OCI-LY3 (cell line): ENCODE data around the gene NAA15.

Experiments used
- EZH2phosphoT487 ChIP-seq: fragments of 200-600 bp; shearing (Covaris generic); IDR thresholded peaks from 2 replicates; pipeline ENCODE4 v1.6.1; 2018; ENCODE audit warnings: antibody characterized with exemption, mixed run types, low read depth
- TF ChIP-seq, protein P1 (sequence below): fragments of 200-600, 300-600 bp; sonication (generic); IDR thresholded peaks from 2 replicates; pipeline ENCODE4 v1.5.1; 2014; ENCODE audit warnings: antibody characterized with exemption, low read length, low read depth

GRCh38 chr4:139453371-139454110 is 152.2 kb downstream of the NAA15 start:
- TF ChIP-seq, protein P1, sequence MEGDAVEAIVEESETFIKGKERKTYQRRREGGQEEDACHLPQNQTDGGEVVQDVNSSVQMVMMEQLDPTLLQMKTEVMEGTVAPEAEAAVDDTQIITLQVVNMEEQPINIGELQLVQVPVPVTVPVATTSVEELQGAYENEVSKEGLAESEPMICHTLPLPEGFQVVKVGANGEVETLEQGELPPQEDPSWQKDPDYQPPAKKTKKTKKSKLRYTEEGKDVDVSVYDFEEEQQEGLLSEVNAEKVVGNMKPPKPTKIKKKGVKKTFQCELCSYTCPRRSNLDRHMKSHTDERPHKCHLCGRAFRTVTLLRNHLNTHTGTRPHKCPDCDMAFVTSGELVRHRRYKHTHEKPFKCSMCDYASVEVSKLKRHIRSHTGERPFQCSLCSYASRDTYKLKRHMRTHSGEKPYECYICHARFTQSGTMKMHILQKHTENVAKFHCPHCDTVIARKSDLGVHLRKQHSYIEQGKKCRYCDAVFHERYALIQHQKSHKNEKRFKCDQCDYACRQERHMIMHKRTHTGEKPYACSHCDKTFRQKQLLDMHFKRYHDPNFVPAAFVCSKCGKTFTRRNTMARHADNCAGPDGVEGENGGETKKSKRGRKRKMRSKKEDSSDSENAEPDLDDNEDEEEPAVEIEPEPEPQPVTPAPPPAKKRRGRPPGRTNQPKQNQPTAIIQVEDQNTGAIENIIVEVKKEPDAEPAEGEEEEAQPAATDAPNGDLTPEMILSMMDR, result peak; percentile 37; the same call in 1 of the 2 replicates
- TF ChIP-seq EZH2phosphoT487, result no peak
